PC-3 (cell line): ENCODE measurements around the gene SPATS2. TPM values are rescaled to one million over a fixed set of nuclear protein-coding genes. Genes with fewer than 3 reads are reported as not detected.

ENCODE experiments used
- ATAC-seq: fragments of 200-7000 bp; cut with Tn5 transposase; 2 replicates; pipeline ENCODE4 v1.9.1; 2020; ENCODE audit warnings: mild to moderate bottlenecking, moderate library complexity
- BruUV-seq: library from RNA; stranded (reverse); fragments of 400-500 nt; replicated peaks from 2 replicates; lab custom pipeline; 2021; lab: Mats Ljungman, UMichigan
- CTCF ChIA-PET: fragments of 300-600 bp; sonication (Branson Sonifier 250); formaldehyde crosslinking; loops from one replicate; lab custom pipeline; 2022; ENCODE audit warnings: antibody characterized with exemption; lab: Charles Lee
- POLR2A ChIA-PET: fragments of 300-600 bp; sonication (Branson Sonifier 250); formaldehyde crosslinking; loops from one replicate; lab custom pipeline; 2022; ENCODE audit warnings: antibody characterized with exemption; ENCODE audit not compliant: unreplicated experiment; lab: Charles Lee
- DNase-seq: peaks from one replicate; pipeline ENCODE4 v3.0.0-alpha.2; 2015
- H2AFZ ChIP-seq: fragments of 300-600 bp; sonication (generic); 2 replicates; pipeline ENCODE4 v1.6.0; 2016; ENCODE audit warnings: antibody characterized with exemption, low read length
- H3F3A ChIP-seq: fragments of 300-600 bp; sonication (generic); one replicate; pipeline ENCODE4 v1.6.0; 2017; ENCODE audit warnings: antibody characterized with exemption, low read length, control low read depth, mild to moderate bottlenecking; ENCODE audit not compliant: unreplicated experiment
- H3K27ac ChIP-seq: fragments of 300-600 bp; sonication (generic); 2 replicates; pipeline ENCODE4 v1.5.1; 2016; ENCODE audit warnings: mild to moderate bottlenecking, low read length
- H3K27me3 ChIP-seq: fragments of 300-600 bp; sonication (generic); 2 replicates; pipeline ENCODE4 v1.6.1; 2016; ENCODE audit warnings: low read length, mixed read lengths
- H3K36me3 ChIP-seq: fragments of 300-600 bp; sonication (generic); 2 replicates; pipeline ENCODE4 v1.6.1; 2016; ENCODE audit warnings: low read depth, mixed run types, low read length, mixed read lengths
- H3K4me1 ChIP-seq: fragments of 300-600 bp; sonication (generic); 2 replicates; pipeline ENCODE4 v1.5.1; 2016; ENCODE audit warnings: low read length; ENCODE audit not compliant: insufficient read depth
- H3K4me2 ChIP-seq: fragments of 300-600 bp; sonication (generic); 2 replicates; pipeline ENCODE4 v1.6.0; 2016; ENCODE audit warnings: low read length
- H3K4me3 ChIP-seq: fragments of 300-600 bp; sonication (generic); 2 replicates; pipeline ENCODE4 v1.5.1; 2016; ENCODE audit warnings: mild to moderate bottlenecking, low read length, mixed read lengths
- H3K79me2 ChIP-seq: fragments of 300-600 bp; sonication (generic); 2 replicates; pipeline ENCODE4 v1.6.1; 2017; ENCODE audit warnings: low read length, mixed read lengths
- H3K9ac ChIP-seq: fragments of 300-600 bp; sonication (generic); 2 replicates; pipeline ENCODE4 v1.6.0; 2016; ENCODE audit warnings: mild to moderate bottlenecking, low read length
- H3K9me2 ChIP-seq: fragments of 300-600 bp; sonication (generic); replicated peaks from 2 replicates; pipeline ENCODE4 v1.6.1; 2016; ENCODE audit warnings: mixed run types, low read length, mixed read lengths
- H3K9me3 ChIP-seq: fragments of 300-600 bp; sonication (generic); 2 replicates; pipeline ENCODE4 v1.6.1; 2016; ENCODE audit warnings: low read length, mixed read lengths
- H4K20me1 ChIP-seq: fragments of 300-600 bp; sonication (generic); 2 replicates; pipeline ENCODE4 v1.6.1; 2016; ENCODE audit warnings: low read length, mixed read lengths
- CTCF ChIP-seq: fragments of 300-600 bp; sonication (generic); conservative IDR thresholded peaks from 2 replicates; pipeline ENCODE4 v1.5.1; 2017; ENCODE audit warnings: antibody characterized with exemption, low read depth, mild to moderate bottlenecking, low read length
- EZH2 ChIP-seq: fragments of 300-600 bp; sonication (generic); IDR thresholded peaks from one replicate; pipeline ENCODE4 v1.6.1; 2017; ENCODE audit warnings: antibody characterized with exemption, mild to moderate bottlenecking, low read length; ENCODE audit not compliant: unreplicated experiment
- EZH2phosphoT487 ChIP-seq: fragments of 300-600 bp; sonication (generic); IDR thresholded peaks from 2 replicates; pipeline ENCODE4 v1.6.1; 2018; ENCODE audit warnings: mild to moderate bottlenecking, antibody characterized with exemption, low read length, borderline replicate concordance
- intact Hi-C: fragments of 100-400 bp; cut with micrococcal nuclease; formaldehyde crosslinking; loops from 2 replicates; pipeline ENCODE4 v1.9.0; 2023
- total RNA-seq: library from RNA; depleted of rRNA; stranded (reverse); fragments of >200 nt; gene quantifications from 2 replicates; pipeline ENCODE4 v1.2.3, GENCODE V29; 2014

Gene SPATS2
- total RNA-seq, 1 experiment from 2014 or later = 27.0 TPM

GRCh38 chr12:49334681-49335080 lies 32.6 kb upstream of the SPATS2 start:
- no peaks in the 10 kb centered on the region for H3K9me2 ChIP-seq
- H3K27ac ChIP-seq = no peak overlapping the region
- no peak for TF ChIP-seq EZH2
- no peak for TF ChIP-seq EZH2phosphoT487
- TF ChIP-seq CTCF = no peak
- no peak for DNase-seq
- CTCF ChIA-PET = interaction anchor here (1.2 kb wide), 1 partner anchor 38 kb away, joined by 4 read pairs; no protein-coding TSS in a partner anchor
- no peaks in the 10 kb centered on the region for H4K20me1 ChIP-seq
- no peaks in the 10 kb centered on the region for H3K27me3 ChIP-seq
- H3K4me1 ChIP-seq = no peaks in the 10 kb centered on the region
- H3K4me3 ChIP-seq = no peak overlapping the region
- no peaks in the 10 kb centered on the region for H3F3A ChIP-seq
- POLR2A ChIA-PET = no interaction called here
- H3K9ac ChIP-seq = no peak overlapping the region
- no peak overlapping the region for H3K4me2 ChIP-seq
- no TSS peak for BruUV-seq
- no peak overlapping the region for H2AFZ ChIP-seq
- intact Hi-C loops = no loop called here
- H3K9me3 ChIP-seq = no peaks in the 10 kb centered on the region
- H3K36me3 ChIP-seq = peaks cover 6% of the 10 kb centered on the region; the same call in 1 of the 2 replicates
- no peaks in the 10 kb centered on the region for H3K79me2 ChIP-seq
- no peak for ATAC-seq

- no peaks in the 10 kb centered on the region for H3K9me3 ChIP-seq
- no peak for ATAC-seq
- DNase-seq = no peak
- ChIA-PET POLR2A (interaction anchor here (0.5 kb wide), 1 partner anchor 177 kb away, joined by 4 read pairs; no protein-coding TSS in a partner anchor), CTCF (interaction anchor here (1.2 kb wide), 1 partner anchor 38 kb away, joined by 4 read pairs; no protein-coding TSS in a partner anchor)
- no peaks in the 10 kb centered on the region for H3F3A ChIP-seq
- H2AFZ ChIP-seq = no peak overlapping the region
- no peaks in the 10 kb centered on the region for H3K79me2 ChIP-seq
- H3K4me3 ChIP-seq = no peak overlapping the region
- intact Hi-C loops = no loop called here
- H4K20me1 ChIP-seq = no peaks in the 10 kb centered on the region
- no peaks in the 10 kb centered on the region for H3K9me2 ChIP-seq
- H3K36me3 ChIP-seq = peaks cover 6% of the 10 kb centered on the region; the same call in 1 of the 2 replicates
- H3K4me1 ChIP-seq = no peaks in the 10 kb centered on the region
- H3K27me3 ChIP-seq = no peaks in the 10 kb centered on the region
- no peak overlapping the region for H3K27ac ChIP-seq
- H3K9ac ChIP-seq = no peak overlapping the region
- no TSS peak for BruUV-seq
- TF ChIP-seq CTCF = no peak
- no peak for TF ChIP-seq EZH2
- TF ChIP-seq EZH2phosphoT487 = no peak
- no peak overlapping the region for H3K4me2 ChIP-seq
Observed at GRCh38 chr12:49335118-49335954, 31.9 kb upstream of the SPATS2 start.
